Measurements from ENCODE around the gene KLHL25. TPM values are rescaled to one million over a fixed set of nuclear protein-coding genes. Genes with fewer than 3 reads are reported as not detected.
A peak's percentile ranks its signal among the peaks of the same experiment; 100 is the strongest.

Gene KLHL25
- total RNA-seq, 1 experiment from 2014 or later: 15.6 TPM

DNA sequence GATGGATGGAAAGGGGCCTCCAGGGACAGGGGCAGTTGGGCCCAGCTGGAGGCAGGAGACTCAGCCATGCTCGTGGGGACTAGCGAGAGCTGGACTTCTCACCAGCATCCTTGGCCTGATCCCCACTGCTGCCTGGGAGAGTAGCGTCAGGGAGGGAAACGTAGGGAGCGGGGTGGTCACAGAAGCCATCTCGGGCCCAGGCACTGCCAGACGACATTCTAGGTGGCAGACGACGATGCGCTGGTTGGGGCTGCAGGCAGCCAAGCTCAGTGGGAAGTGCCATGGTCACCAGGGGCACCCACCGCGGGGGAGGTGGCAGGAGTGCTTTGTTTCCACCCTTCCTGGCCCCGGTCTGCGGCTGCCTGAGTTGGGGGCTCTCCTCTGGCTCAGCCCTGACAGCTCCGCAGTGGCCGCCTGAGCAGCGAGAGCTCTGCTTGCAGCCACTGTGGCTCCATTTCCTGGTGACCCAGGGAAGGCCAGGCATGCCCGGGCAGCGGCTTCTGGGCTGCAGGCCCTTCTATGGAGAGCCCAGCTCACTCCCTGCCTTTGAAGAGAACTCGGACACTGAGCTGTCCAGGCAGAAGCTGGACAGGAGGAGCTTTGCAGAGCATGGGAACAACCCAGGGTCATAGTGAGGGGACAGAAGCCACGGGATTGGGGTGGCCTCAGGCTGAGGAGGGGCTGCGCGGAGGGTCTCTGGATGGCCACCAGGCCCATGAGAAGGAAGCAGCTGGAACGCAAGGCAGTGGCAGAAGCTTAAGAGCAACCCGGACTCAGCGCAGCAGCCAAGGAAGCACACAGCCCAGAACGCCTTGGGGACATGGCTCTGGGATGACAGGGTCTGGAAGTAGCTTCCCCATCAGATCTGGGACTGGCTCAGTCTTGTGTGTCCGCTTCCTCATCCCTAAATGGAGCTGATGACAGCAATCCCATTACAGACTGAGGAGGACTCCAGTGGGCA, 30.8 kb downstream of the KLHL25 start:
- in situ Hi-C loops (cut with HindIII; ENCODE audit: low sequenced_read_pairs): no loop called here
- DNase-seq (ENCODE audit: low spot score): no peak

DNA sequence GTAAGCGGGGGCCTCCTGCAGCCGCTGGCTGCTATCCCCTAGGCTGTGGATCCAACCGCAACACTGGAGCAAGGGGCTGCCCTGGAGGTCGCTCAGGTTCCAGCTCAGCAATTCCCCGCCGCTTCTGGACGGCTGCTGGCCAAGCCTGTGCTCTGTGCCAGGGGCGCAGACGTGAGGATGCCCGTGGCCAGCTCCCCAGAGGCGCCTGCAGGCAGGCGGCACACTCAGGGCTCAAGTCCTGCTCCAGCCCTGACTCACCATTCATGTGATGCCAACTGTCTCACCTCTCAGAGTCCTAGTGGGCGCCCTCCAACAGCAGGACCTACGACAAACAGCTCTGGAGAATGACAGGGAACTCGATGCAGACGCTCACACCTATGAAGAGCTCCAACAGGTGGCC, 31.6 kb downstream of the KLHL25 start:
- no peak for DNase-seq (ENCODE audit: low spot score)
- in situ Hi-C loops (cut with HindIII; ENCODE audit: low sequenced_read_pairs): no loop called here

- no peak for DNase-seq (ENCODE audit: low spot score)
- in situ Hi-C loops (cut with HindIII; ENCODE audit: low sequenced_read_pairs): no loop called here
Observed at GRCh38 chr15:85762756-85763127, 32.0 kb downstream of the KLHL25 start.

GRCh38 chr15:85762039-85762755, 32.5 kb downstream of the KLHL25 start:
- in situ Hi-C loops (cut with HindIII; ENCODE audit: low sequenced_read_pairs): no loop called here
- no peak for DNase-seq (ENCODE audit: low spot score)

DNA sequence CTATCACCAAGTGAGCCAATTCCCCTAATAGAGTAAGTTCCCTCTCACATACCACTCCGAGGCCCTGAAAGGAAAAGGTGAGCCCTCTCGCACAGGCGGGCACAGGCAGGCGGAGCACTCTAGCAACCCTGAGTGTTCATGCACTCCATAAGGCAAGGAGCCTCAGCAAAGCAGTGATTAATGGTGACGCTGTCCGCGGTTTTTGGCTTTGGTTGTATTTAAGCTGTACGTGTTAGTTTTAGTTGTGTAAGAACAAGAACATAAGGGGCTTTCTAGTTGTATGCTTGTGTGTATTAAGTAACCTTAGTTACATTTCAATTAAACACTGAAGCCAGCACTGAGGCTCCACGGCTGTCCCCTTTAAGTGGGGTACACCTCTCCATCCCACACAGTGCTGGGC, 33.1 kb downstream of the KLHL25 start:
- in situ Hi-C loops (cut with HindIII; ENCODE audit: low sequenced_read_pairs): no loop called here
- no peak for DNase-seq (ENCODE audit: low spot score)

DNA sequence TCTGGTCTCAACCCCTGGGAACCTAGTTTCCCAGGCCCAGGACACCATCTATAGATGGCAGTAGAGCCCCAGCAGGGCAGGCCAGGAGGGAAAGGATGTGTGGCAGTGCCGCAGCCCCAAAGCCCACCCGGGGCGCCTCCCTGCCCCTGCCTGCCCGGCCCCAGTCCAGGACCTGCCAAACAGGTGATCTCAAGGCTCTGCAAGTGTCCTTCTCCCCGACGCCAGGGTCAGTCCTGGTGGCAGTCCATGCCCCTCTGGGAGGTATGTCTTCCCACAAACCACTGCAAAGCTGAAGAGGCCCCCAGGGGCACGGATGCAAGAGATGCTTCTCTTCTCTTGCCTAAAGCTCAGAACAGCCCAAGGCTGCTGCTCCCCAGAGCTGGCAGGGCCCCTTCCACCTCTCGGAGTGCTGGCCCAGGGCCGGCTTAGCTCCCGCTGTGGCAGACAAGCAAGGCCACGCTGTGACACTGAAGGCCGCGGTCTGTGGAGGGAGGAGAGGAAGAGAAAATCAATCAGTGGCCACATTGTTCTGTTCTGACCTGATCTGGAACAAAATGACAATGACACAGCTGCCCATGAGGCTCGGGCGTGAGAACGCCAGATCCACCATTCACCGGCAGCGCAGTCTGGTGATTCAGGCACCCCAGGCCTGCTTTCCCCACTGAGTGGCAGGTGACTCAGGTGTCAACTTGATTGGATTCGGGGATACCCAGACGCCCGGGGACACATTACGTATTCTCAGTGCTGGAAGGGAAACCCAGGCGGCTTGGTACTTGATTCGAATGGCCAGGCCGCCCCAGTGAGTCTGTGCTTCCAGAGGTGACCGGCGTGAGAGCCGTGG, 34.0 kb downstream of the KLHL25 start:
- in situ Hi-C loops (cut with HindIII; ENCODE audit: low sequenced_read_pairs): no loop called here
- no peak for DNase-seq (ENCODE audit: low spot score)

DNA sequence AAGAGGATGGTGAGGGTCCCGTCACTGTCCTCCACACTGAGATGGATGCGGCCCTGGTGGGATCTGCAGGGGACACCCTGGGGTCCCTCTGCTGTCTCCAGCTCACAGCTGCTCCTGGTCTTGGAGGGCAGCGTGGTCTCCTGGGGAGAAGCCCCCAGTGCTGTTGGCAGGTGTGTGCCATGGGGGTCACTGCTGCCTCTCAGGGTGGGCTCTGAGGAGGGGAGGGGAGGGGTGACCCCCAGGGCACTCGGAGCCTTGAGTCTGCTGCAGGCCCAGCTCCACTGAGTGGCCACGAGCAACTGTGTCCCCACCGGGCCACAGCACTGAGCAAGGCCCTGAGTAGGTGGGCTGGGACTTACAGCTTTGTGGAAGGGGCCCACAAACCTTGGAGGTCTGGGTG, 34.7 kb downstream of the KLHL25 start:
- no peak for DNase-seq (ENCODE audit: low spot score)
- in situ Hi-C loops (cut with HindIII; ENCODE audit: low sequenced_read_pairs): no loop called here

GRCh38 chr15:85759376-85759775, 35.3 kb downstream of the KLHL25 start:
- in situ Hi-C loops (cut with HindIII; ENCODE audit: low sequenced_read_pairs): no loop called here
- DNase-seq (ENCODE audit: low spot score): no peak

- in situ Hi-C loops (cut with HindIII; ENCODE audit: low sequenced_read_pairs): no loop called here
- DNase-seq (ENCODE audit: low spot score): no peak
Observed at GRCh38 chr15:85758655-85758978, 36.1 kb downstream of the KLHL25 start.

- in situ Hi-C loops (cut with HindIII; ENCODE audit: low sequenced_read_pairs): no loop called here
- no peak for DNase-seq (ENCODE audit: low spot score)
Observed at GRCh38 chr15:85757939-85758654, 36.6 kb downstream of the KLHL25 start.

DNA sequence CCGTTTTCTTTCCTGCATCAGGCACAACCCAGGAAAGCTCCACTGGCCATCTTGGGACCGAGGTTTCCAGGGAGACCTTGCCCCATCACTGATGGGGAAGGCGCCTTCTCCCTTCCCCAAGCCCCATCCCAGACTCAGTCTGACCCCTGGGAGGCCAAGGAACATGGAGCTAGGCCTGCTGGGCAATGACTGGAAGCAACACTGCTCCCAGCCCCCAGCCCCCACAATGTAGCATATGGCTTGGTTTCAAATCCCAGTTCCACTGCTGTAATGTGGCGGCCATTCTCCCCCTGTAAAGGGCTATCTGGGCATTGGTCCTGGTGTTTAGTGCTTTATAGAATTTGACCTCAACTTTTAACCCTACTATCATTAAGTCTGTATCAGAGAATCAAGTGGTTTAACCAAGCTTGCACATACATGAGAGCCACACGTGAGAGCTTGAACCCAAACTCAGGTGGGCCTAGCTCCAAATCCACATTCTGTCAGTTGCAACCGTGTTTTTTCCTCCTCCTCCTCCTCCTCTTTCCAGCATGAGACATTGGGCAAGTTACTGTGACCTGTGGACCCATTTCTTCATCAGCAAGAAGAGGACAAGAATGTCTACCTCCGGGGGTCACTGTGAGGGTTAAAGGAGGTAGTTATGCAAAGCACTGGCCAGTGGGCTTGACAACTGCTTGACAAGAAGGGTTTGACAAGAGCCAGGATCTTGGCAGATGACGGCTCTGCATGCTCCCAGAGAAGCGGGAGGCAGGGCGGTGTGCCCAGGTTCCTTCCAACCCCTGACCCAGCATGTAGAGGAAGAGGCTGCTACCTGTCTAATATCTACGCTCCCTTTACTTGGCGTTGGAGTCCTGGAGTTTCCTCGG, 37.4 kb downstream of the KLHL25 start:
- in situ Hi-C loops (cut with HindIII; ENCODE audit: low sequenced_read_pairs): no loop called here
- DNase-seq (ENCODE audit: low spot score): peak; percentile 34

- peak; percentile 68 for DNase-seq (ENCODE audit: low spot score)
- in situ Hi-C loops (cut with HindIII; ENCODE audit: low sequenced_read_pairs): no loop called here
Observed at GRCh38 chr15:85756411-85757072, 38.2 kb downstream of the KLHL25 start.

DNA sequence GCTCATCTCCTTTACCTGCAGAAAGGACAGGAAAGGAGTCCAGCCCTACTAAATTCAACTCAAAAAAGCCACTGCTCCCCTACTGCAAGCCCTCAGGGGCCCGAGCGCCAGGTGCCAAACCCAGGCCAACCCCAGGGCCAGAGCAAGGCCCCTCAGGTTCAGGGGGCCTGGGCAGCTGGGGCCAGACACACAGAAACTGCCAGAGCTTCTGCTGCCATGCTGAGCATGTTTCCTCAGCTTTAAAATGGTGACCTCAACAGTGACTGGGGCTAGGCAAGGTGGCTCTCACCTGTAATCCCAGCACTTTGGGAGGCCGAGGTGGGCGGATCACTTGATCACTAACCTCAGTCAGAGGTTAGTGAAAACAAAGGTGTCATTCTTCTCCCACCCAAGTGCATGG, 38.8 kb downstream of the KLHL25 start:
- DNase-seq (ENCODE audit: low spot score): no peak
- in situ Hi-C loops (cut with HindIII; ENCODE audit: low sequenced_read_pairs): no loop called here

DNA sequence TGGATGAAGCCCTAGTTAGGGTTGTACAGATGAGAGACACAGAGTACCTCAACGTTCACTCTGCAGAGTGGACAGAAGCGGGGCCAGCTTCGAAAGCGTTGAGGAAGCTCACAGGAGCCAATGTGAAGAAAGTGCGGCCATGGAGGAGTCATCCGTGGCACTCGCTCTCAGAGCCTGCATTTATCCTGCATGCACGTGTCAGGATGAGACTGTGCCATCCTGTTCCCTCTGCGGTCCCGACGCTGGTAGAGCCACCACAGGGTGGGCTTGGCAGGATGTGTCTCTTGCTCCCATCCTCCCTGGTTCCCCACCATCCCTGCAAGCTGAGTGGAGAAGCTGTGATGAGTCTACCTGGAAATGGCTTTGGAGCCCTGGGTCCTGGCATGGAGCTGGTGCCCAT, 39.3 kb downstream of the KLHL25 start:
- DNase-seq (ENCODE audit: low spot score): no peak

GRCh38 chr15:85754989-85755388, 39.7 kb downstream of the KLHL25 start:
- DNase-seq (ENCODE audit: low spot score): no peak
- in situ Hi-C loops (cut with HindIII; ENCODE audit: low sequenced_read_pairs): no loop called here

More for the DNA sequence above, 39.3 kb downstream of the KLHL25 start:
- in situ Hi-C loops (cut with HindIII; ENCODE audit: low sequenced_read_pairs): no loop called here

- DNase-seq (ENCODE audit: low spot score): no peak
- in situ Hi-C loops (cut with HindIII; ENCODE audit: low sequenced_read_pairs): no loop called here
Observed at GRCh38 chr15:85753791-85754452, 40.8 kb downstream of the KLHL25 start.

DNA sequence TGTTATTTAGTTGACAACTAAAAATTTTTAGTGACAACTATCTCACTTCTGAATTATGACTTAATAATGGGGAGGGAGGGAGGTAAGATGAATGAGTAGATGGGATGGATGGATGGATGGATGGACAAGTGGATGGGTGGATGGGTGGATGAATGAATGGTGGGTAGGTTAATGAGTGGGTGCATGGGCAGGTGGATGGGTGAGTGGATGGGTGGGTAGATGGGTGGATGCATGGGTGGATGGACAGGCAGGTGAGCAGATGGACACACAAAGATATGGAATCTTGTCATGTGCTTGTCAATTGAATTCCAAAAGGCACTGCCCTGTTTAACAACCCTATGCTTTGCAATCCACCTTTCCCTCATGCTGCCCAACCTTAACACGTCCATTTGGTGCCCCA, 41.5 kb downstream of the KLHL25 start:
- no peak for DNase-seq (ENCODE audit: low spot score)
- in situ Hi-C loops (cut with HindIII; ENCODE audit: low sequenced_read_pairs): no loop called here
